DND-41 (cell line): Measurements from ENCODE around the gene DEK.
"Not testable (repeated sequence)": the region's sequence is repeated elsewhere in the genome, so short reads cannot be mapped to it uniquely, and the experiment has no call there.

ENCODE experiments used
- CTCF ChIP-seq: IDR thresholded peaks from 2 replicates; pipeline ENCODE4 v1.5.1; 2012; ENCODE audit warnings: borderline replicate concordance, low read length, moderate library complexity, mild to moderate bottlenecking; ENCODE audit not compliant: poor library complexity, severe bottlenecking; ENCODE audit errors: extremely low read depth
- EZH2 ChIP-seq: IDR thresholded peaks from 3 replicates; pipeline ENCODE4 v1.6.1; 2012; ENCODE audit warnings: borderline replicate concordance, low read depth, mild to moderate bottlenecking, moderate library complexity, low read length, inconsistent platforms; ENCODE audit not compliant: severe bottlenecking

GRCh38 chr6:18208778-18209177 is 55.6 kb downstream of the DEK start:
- TF ChIP-seq CTCF, EZH2: not testable (repeated sequence)
